Gastroesophageal sphincter (tissue), 3 donors: ENCODE results near the gene STX12.
"Not testable (repeated sequence)": the region's sequence is repeated elsewhere in the genome, so short reads cannot be mapped to it uniquely, and the experiment has no call there.

Experiments used
- CTCF ChIP-seq, 4 experiments: fragments of 200-600 bp in 2 of 4; fragments of 450-650 bp in 2 of 4; sonication (generic) in 1 of 4; IDR thresholded peaks; one replicate each; pipeline ENCODE4 v1.5.1; 2017 to 2019; ENCODE audit warnings: antibody characterized with exemption in 4 of 4, mild to moderate bottlenecking in 2 of 4, moderate library complexity in 2 of 4
- POLR2A ChIP-seq, 2 donors: fragments of 450-650 bp; IDR thresholded peaks; one replicate each; pipeline ENCODE4 v1.6.1; 2017; ENCODE audit warnings: antibody characterized with exemption in 2 of 2, mild to moderate bottlenecking in 2 of 2, moderate library complexity in 1 of 2

GRCh38 chr1:27775336-27775735 lies 2.3 kb downstream of the STX12 start:
- not testable (repeated sequence) for TF ChIP-seq CTCF, POLR2A (IDR thresholded peaks at IDR 0.05)
